ENCODE measurements around the gene TTC34. TPM values are rescaled to one million over a fixed set of nuclear protein-coding genes. Genes with fewer than 3 reads are reported as not detected.

Gene TTC34
- total RNA-seq, 4 donors from 2014 or later, result 0.14 to 6.0 (median 0.75) TPM

DNA sequence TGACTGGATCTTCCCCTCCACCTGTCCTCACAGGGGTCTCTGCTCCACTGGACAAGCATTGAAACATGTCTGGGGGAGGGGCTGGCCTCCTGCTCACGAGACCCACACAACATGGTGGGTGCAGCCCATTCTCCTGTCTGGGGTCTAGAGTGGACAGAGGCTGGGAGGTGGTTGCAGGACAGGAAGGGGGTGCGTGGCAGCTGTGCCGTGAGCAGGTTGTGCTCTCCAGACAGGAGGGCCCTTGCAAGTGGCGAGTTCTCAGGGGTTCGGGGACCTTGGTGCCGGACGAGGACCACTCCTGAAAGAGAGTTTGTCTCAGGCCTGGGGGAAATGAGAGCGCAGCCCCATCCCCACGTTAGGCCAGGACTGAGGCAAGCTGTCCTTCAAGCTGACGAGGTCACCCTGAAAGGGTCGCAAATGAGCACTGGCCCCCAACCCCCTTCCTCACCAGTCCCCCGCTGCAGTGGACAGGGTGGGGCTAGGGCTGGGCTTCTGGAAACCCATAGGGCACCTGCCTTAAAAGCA lies 21.2 kb upstream of the TTC34 start:
- TF ChIP-seq, protein P1, sequence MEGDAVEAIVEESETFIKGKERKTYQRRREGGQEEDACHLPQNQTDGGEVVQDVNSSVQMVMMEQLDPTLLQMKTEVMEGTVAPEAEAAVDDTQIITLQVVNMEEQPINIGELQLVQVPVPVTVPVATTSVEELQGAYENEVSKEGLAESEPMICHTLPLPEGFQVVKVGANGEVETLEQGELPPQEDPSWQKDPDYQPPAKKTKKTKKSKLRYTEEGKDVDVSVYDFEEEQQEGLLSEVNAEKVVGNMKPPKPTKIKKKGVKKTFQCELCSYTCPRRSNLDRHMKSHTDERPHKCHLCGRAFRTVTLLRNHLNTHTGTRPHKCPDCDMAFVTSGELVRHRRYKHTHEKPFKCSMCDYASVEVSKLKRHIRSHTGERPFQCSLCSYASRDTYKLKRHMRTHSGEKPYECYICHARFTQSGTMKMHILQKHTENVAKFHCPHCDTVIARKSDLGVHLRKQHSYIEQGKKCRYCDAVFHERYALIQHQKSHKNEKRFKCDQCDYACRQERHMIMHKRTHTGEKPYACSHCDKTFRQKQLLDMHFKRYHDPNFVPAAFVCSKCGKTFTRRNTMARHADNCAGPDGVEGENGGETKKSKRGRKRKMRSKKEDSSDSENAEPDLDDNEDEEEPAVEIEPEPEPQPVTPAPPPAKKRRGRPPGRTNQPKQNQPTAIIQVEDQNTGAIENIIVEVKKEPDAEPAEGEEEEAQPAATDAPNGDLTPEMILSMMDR (IDR thresholded peaks at IDR 0.05), result no peak
- TF ChIP-seq POLR2A (IDR thresholded peaks at IDR 0.05) (no peak), POLR2AphosphoS5 (IDR thresholded peaks at IDR 0.05) (no peak), EP300 (IDR thresholded peaks at IDR 0.05; ENCODE audit: low read depth) (no peak)
- no peaks in the 10 kb centered on the region for H3K9me3 ChIP-seq
- intact Hi-C loops (cut with DNase I; ENCODE audit: low total_unique reads) (no loop called here), in situ Hi-C loops (cut with MboI; ENCODE audit: low pct_ligation_motif_present in 1 of 4, low pct_unique_long_range_greater_than_20kb in 1 of 4, low sequenced_read_pairs in 3 of 4) (no loop called here)
- no peak overlapping the region for H3K4me3 ChIP-seq
- DNase-seq, result no peak
- H3K4me1 ChIP-seq, result no peaks in the 10 kb centered on the region
- no peaks in the 10 kb centered on the region for H3K36me3 ChIP-seq
- 83 to 85% methylated on average over 3 to 12 of the region's 12 CpGs for WGBS, 2 donors (ENCODE audit: low coverage in 1 of 2)
- H3K27ac ChIP-seq, result no peak overlapping the region
- peaks cover 17% of the 10 kb centered on the region for H3K27me3 ChIP-seq

DNA sequence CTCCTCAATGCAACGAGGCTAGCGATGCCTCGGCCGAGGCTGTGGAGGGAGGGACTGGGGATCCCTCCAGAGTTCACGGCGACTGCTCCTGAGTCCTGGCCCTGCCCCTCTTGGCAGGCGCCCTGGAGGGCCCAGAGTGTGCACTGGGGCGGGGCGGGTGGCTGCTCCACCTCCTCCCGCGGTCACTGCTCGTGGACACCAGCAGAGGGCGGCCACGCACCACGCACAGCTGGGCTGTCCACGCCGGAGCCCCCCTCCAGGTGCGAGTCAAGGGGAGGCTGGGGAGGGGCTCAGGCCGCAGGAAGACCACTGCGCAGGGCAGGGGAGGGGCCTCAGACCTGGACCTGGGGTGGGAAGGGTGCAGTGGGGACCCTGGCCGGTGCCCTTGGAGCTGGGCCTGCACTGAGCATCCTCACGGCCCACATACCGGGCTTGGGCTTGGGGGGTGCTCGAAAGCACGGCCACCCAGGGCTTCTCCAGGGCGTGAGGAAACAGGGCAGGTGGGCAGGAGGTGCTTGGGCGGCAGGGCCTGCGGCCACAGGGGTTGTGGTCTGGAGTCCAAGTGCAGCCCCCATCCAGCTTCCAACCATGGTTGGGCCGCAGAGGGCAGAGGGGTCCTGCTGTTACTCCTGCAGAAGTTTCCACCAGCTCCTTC lies 20.6 kb upstream of the TTC34 start:
- Histone ChIP-seq H3K36me3 (no peaks in the 10 kb centered on the region), H3K27me3 (peaks cover 17% of the 10 kb centered on the region), H3K9me3 (no peaks in the 10 kb centered on the region), H3K4me1 (no peaks in the 10 kb centered on the region), H3K27ac (no peak overlapping the region), H3K4me3 (no peak overlapping the region)
- DNase-seq, result peak; percentile 32
- WGBS, 2 donors (ENCODE audit: low coverage in 1 of 2), result 25% methylated on average over 29 of the region's 29 CpGs; no CpG with 5 or more reads in 1 of the 2 donors
- in situ Hi-C loops (cut with MboI; ENCODE audit: low pct_ligation_motif_present in 1 of 4, low pct_unique_long_range_greater_than_20kb in 1 of 4, low sequenced_read_pairs in 3 of 4), result no loop called here
- intact Hi-C loops (cut with DNase I; ENCODE audit: low total_unique reads), result no loop called here
- no peak for TF ChIP-seq EP300 (IDR thresholded peaks at IDR 0.05; ENCODE audit: low read depth)
- TF ChIP-seq, protein P1 (IDR thresholded peaks at IDR 0.05), result peak; percentile 47 to 80 (median 66)

DNA sequence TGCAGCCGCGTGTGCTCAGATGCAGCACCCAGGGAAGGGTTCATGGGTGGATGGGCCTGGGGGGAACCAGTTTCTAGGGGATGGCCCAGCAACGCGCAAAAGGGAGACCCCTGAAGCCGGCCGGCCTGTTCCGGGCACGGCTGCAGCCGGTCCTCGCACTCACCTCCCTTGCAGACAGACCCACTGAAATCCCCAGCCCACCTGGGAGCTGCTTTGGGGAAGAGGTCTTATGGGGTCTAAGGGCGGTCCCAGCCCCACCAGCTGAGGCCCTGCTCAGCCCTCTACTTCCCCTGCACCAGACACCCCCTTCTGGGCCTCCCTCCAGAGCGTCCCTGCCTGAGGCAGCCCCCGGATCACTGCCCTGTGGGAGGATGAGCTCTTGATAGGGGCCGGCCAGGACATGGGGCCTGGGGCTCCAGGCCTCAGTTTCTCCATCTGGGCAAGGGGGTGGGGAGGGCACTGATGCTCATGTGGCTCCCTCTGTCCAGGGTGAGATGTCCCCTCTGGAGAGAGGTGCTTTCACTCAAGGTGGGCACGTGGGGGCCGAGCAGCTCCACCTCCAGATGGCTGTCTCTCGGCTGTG lies 20.0 kb upstream of the TTC34 start:
- Histone ChIP-seq H3K27ac (no peak overlapping the region), H3K27me3 (peaks cover 17% of the 10 kb centered on the region), H3K4me3 (no peak overlapping the region), H3K36me3 (no peaks in the 10 kb centered on the region), H3K9me3 (no peaks in the 10 kb centered on the region), H3K4me1 (no peaks in the 10 kb centered on the region)
- TF ChIP-seq POLR2AphosphoS5 (IDR thresholded peaks at IDR 0.05) (no peak), EP300 (IDR thresholded peaks at IDR 0.05; ENCODE audit: low read depth) (no peak), POLR2A (IDR thresholded peaks at IDR 0.05) (no peak)
- TF ChIP-seq, protein P1 (IDR thresholded peaks at IDR 0.05), result no peak
- intact Hi-C loops (cut with DNase I; ENCODE audit: low total_unique reads) (no loop called here), in situ Hi-C loops (cut with MboI; ENCODE audit: low pct_ligation_motif_present in 1 of 4, low pct_unique_long_range_greater_than_20kb in 1 of 4, low sequenced_read_pairs in 3 of 4) (no loop called here)
- WGBS, 2 donors (ENCODE audit: low coverage in 1 of 2), result 83% methylated on average over 15 of the region's 17 CpGs; no CpG with 5 or more reads in 1 of the 2 donors
- DNase-seq, result no peak

DNA sequence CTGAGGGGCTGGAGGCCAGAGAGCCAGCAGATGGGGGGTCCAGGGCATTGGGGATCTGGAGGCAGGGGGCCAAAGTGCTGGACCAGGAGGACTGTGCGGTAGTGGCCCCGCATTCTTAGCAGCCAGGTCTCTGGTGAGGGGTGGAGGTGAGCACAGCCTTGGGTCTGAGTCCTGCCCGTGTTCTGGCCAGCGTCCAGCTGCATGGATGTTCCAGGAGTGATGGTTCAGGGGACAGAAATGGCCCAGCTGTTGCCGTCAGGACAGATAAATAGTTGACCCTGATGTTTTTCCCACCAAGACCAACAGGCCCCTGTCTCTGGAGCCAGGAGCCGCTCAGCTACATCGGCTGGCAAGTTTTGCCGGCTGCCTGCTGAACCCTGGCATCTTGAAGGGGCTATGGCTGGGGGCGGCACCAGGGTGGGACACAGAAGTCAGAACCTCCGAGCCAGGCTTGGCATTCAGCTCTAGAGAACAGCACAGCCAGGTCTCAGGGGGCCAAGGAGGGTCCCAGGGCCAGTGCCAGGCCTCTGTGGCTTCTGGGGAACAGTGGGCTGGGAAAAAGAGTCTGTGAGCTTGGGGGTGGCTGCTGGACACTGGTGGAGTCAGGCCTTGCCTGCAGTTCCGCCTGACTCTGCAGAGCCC lies 19.4 kb upstream of the TTC34 start:
- in situ Hi-C loops (cut with MboI; ENCODE audit: low pct_ligation_motif_present in 1 of 4, low pct_unique_long_range_greater_than_20kb in 1 of 4, low sequenced_read_pairs in 3 of 4), result no loop called here
- H3K4me1 ChIP-seq, result no peaks in the 10 kb centered on the region
- H3K36me3 ChIP-seq, result no peaks in the 10 kb centered on the region
- no peak for DNase-seq
- peaks cover 17% of the 10 kb centered on the region for H3K27me3 ChIP-seq
- H3K27ac ChIP-seq, result no peak overlapping the region
- no peaks in the 10 kb centered on the region for H3K9me3 ChIP-seq
- WGBS, 2 donors (ENCODE audit: low coverage in 1 of 2), result 67% methylated on average over 11 of the region's 11 CpGs; no CpG with 5 or more reads in 1 of the 2 donors
- intact Hi-C loops (cut with DNase I; ENCODE audit: low total_unique reads), result no loop called here
- H3K4me3 ChIP-seq, result no peak overlapping the region
- TF ChIP-seq, protein P1 (IDR thresholded peaks at IDR 0.05), result no peak
- TF ChIP-seq POLR2AphosphoS5 (IDR thresholded peaks at IDR 0.05), result no peak
- no peak for TF ChIP-seq EP300 (IDR thresholded peaks at IDR 0.05; ENCODE audit: low read depth)
- TF ChIP-seq POLR2A (IDR thresholded peaks at IDR 0.05), result no peak
